Cardiac fibroblast (primary cell): ENCODE data around the gene USP3.

Experiments
- DNase-seq, 2 donors: peaks; one replicate each; pipeline versions ENCODE4 v3.0.0 to v3.0.0-alpha.2; 2010; ENCODE audit warnings: low read depth in 2 of 2
- H3K4me3 ChIP-seq, 2 donors: replicated peaks in 1 of 2; 1 replicate in 1 of 2; 2 replicates in 1 of 2; pipeline ENCODE4 v1.5.1; 2011; ENCODE audit warnings: low read depth in 2 of 2, low read length in 2 of 2, mild to moderate bottlenecking in 2 of 2, moderate library complexity in 1 of 2
- CTCF ChIP-seq: IDR thresholded peaks from one replicate; pipeline ENCODE4 v1.5.1; 2011; ENCODE audit warnings: low read depth, mild to moderate bottlenecking, low read length, inconsistent platforms

USP3 gene

DNA sequence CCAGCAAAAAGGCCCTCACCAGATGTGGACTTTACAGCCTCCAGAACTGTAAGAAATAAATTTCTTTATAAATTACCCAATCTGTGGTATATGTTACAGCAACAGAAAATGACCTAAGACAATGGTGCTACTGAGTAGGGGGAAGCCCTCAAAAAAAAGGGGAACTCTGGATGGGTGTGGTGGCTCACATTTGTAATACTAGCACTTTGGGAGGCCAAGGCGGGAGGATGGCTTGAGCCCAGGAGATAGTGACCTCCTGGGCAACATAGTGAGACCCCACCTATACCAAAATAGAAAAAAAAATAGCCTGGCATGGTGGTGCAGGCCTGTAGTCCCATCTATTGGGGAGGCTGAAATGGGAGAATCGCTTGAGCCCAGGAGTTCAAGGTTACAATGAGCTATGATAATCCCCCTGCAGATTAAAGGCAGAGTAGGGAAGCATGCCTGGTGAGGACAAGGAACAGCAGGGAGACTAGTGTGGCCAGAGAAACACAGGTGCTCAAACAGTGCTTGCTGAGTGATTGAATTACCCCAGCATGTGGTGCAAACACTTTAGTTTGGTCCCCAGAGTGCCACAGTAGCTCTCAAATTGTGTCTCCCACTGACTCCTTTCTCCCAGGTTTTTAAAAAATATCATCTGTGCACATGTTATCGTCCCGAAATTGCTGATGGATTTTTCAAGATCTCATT lies 13.9 kb upstream of the USP3 start:
- H3K4me3 ChIP-seq: no peak overlapping the region
- TF ChIP-seq CTCF: no peak
- no peak for DNase-seq

DNA sequence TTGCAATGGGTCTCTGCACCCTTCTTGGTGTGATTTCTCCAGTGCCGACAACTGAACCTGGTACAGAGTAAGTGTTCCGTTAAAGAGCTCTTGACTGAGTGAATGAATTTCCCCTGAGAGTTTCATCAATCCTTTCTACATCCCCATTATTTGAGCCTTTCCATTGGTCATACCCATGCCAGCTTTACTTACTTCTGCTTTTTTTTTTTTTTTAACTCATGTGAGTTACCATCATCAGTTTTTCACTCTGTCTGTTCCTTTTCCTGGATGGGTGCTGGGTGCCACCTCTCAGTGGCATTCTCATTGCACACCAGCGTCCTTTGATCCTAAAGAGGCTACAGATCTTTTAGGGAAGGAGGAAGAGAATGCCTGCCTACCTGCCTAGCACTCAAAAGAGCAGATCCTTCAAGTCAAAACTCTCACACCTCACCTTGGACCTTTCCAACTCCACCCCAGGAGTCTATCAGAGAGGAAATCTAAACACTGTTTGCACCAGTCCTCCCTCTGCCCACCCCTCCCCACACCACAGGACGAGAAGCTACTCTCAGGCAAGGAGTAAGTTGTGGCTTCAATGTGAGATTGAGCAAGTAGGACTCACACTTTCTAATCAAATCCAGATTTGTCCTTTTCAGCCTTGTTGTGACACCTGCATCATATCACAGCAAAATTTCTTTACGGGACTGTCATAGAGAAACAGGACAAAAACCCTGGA lies 13.1 kb upstream of the USP3 start:
- no peak overlapping the region for H3K4me3 ChIP-seq
- DNase-seq: no peak
- TF ChIP-seq CTCF: no peak

DNA sequence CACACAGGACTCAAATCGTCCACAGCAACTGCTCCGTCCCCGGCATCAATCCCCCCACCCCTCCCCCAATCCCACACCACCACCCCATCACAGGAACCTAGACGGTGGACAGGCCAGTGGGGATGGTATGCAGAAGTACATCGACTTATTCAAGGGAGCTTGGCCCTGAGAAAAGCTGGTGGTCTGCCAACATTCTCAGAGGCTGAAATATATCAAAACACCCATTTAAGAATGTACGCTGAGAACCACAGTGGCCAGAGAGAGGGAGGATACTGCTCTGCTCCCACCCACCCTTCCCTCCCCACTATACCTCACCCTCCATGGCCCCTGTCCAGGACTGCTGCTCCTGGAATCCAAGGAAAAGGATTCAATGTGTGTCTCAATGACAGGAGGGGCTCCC lies 12.4 kb upstream of the USP3 start:
- TF ChIP-seq CTCF: no peak
- peak; percentile 34 to 88 for DNase-seq
- H3K4me3 ChIP-seq: no peak overlapping the region

- TF ChIP-seq CTCF: no peak
- peak; percentile 40 to 69 for DNase-seq
- no peak overlapping the region for H3K4me3 ChIP-seq
Observed at GRCh38 chr15:63492541-63493077, 11.8 kb upstream of the USP3 start.

- H3K4me3 ChIP-seq: no peak overlapping the region
- no peak for TF ChIP-seq CTCF
- no peak for DNase-seq
Observed at GRCh38 chr15:63493436-63493835, 11.0 kb upstream of the USP3 start.

DNA sequence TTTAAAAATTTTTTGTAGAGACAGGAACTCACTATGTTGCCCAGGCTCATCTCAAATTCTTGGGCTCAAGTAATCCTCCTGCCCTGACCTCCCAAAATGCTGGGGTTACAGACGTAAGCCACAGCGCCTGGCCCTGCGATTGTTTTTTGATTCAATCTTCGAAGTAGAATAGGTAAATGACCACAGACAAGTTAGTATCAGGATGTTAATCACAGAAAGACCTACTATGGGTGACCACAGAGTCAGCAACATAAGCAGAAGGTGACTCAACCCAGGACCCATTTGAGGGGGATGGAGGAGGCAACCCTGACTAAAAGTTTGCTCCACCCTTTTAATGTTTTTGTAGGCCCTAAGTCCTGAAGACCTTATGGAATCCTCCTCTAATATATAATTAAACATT lies 10.0 kb upstream of the USP3 start:
- TF ChIP-seq CTCF: no peak
- no peak for DNase-seq
- H3K4me3 ChIP-seq: no peak overlapping the region
